A673 (cell line): ENCODE results near the gene WDR88.

ENCODE experiments used
- CTCF ChIP-seq: fragments of 300-800, 200-600 bp; sonication (generic); conservative IDR thresholded peaks from 2 replicates; pipeline ENCODE4 v1.5.1; 2017; ENCODE audit warnings: low read depth, mild to moderate bottlenecking, antibody characterized with exemption, low read length, moderate library complexity, mixed read lengths
- EZH2 ChIP-seq: fragments of 200-600 bp; sonication (generic); IDR thresholded peaks from 2 replicates; pipeline ENCODE4 v1.6.1; 2017; ENCODE audit warnings: borderline replicate concordance, low read depth, mild to moderate bottlenecking, mixed read lengths, antibody characterized with exemption, low read length; ENCODE audit not compliant: poor library complexity, severe bottlenecking

DNA sequence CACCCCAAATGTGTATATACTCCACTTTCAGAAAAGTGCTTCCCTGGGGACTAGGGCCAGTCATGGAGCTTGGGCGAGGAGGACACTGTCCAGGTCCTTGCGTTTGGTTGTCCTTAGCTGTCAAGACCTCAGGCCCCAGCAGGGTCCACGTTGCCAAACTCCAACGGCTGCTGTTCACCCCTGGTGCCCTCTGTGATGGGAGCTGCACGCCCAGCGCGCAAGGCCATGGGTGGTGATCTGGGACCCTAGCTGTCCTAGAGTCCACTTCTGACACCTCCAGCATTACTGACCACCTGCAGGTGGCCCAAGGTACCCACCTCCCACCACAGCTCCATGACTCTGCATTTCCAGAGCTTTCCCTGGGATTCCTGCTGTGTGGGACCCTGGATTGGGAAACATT lies 66.3 kb downstream of the WDR88 start:
- no peak for TF ChIP-seq CTCF
- no peak for TF ChIP-seq EZH2
